ENCODE measurements around the gene MCTP1. TPM values are rescaled to one million over a fixed set of nuclear protein-coding genes. Genes with fewer than 3 reads are reported as not detected.

The MCTP1 gene
- total and polyA plus RNA-seq, 9 of the 15 experiments (the other 6 are each of a cell fraction or from before 2014, with no cell fraction given) = 0.04 to 0.93 (median 0.06) TPM; not detected in 4

- 0% methylated on average over 1 of the region's 1 CpG for WGBS (ENCODE audit: insufficient coverage, low coverage, missing lambda C conversion rate)
- DNase-seq (ENCODE audit: extremely low read depth in 1 of 4, low spot score in 3 of 4) = no peak
- Histone ChIP-seq H4K20me1 (replicated peaks; ENCODE audit: control insufficient read depth, insufficient read depth, low read length) (no peaks in the 10 kb centered on the region), H3K27ac (ENCODE audit: extremely low read depth, low read depth, low read length) (no peak overlapping the region), H2AFZ (ENCODE audit: low read depth, low read length) (no peak overlapping the region), H3K36me3 (ENCODE audit: control insufficient read depth, insufficient read depth, low read length) (no peaks in the 10 kb centered on the region), H3K9ac (ENCODE audit: insufficient read depth in 1 of 2, low read depth in 2 of 2, low read length in 2 of 2) (no peak overlapping the region), H3K27me3 (ENCODE audit: control insufficient read depth in 2 of 2, insufficient read depth in 2 of 2, low read length in 2 of 2) (no peaks in the 10 kb centered on the region), H3K4me3 (no peak overlapping the region), H3K4me1 (replicated peaks in 1 of 2; ENCODE audit: control insufficient read depth in 2 of 2, insufficient read depth in 2 of 2, low read length in 2 of 2) (no peaks in the 10 kb centered on the region), H3K79me2 (ENCODE audit: control insufficient read depth, insufficient read depth, low read length) (no peaks in the 10 kb centered on the region), H3K9me1 (ENCODE audit: control insufficient read depth, insufficient read depth, low read length) (no peaks in the 10 kb centered on the region), H3K4me2 (ENCODE audit: insufficient read depth, low read length) (no peak overlapping the region), H3K9me3 (replicated peaks; ENCODE audit: control insufficient read depth, insufficient read depth, low read depth, low read length) (no peaks in the 10 kb centered on the region)
- POLR2A ChIA-PET = interaction anchor here (0.6 to 1.1 kb wide), 2 partner anchors 16 to 323 kb away, joined by 3 read pairs; no protein-coding TSS in a partner anchor
- BruUV-seq (replicated peaks) = no TSS peak
- intact Hi-C loops (cut with micrococcal nuclease) (no loop called here), in situ Hi-C loops (cut with MboI) (no loop called here)
- no peak for FAIRE-seq
- TF ChIP-seq ZBTB17 (CRISPR knock-in tag; IDR thresholded peaks at IDR 0.05) (no peak), NUFIP1 (IDR thresholded peaks at IDR 0.05; ENCODE audit: partially characterized antibody) (no peak), MCM3 (IDR thresholded peaks at IDR 0.05) (no peak), U2AF2 (optimal IDR thresholded peaks at IDR 0.05; ENCODE audit: low read depth, low read length) (no peak), ZNF551 (CRISPR knock-in tag; IDR thresholded peaks at IDR 0.05) (no peak), UBTF (IDR thresholded peaks at IDR 0.05; ENCODE audit: borderline replicate concordance in 1 of 2, low read depth in 2 of 2, low read length in 2 of 2) (no peak), TARDBP (IDR thresholded peaks at IDR 0.05) (no peak)
- CTCF ChIA-PET (ENCODE audit: low intra/inter-chr PET ratio) = no interaction called here
- no peak for ATAC-seq
Measured at GRCh38 chr5:95132096-95132495, 152.8 kb downstream of the MCTP1 start.
